B cell (primary cell): ENCODE data around the gene ITSN2. TPM values are rescaled to one million over a fixed set of nuclear protein-coding genes. Genes with fewer than 3 reads are reported as not detected.

Source experiments
- ATAC-seq: fragments of 200-7000 bp; cut with Tn5 transposase; one replicate; pipeline ENCODE4 v1.10.0; 2021; ENCODE audit warnings: low read depth, mild to moderate bottlenecking, moderate number of reproducible peaks, moderate library complexity
- CTCF ChIA-PET: fragments of 350-600 bp; sonication (Branson Sonifier 250); formaldehyde crosslinking; loops from one replicate; lab custom pipeline; 2021; ENCODE audit warnings: antibody characterized with exemption, inconsistent platforms; lab: Charles Lee
- POLR2A ChIA-PET: fragments of 350-600 bp; sonication (Branson Sonifier 250); formaldehyde crosslinking; loops from one replicate; lab custom pipeline; 2021; ENCODE audit warnings: antibody characterized with exemption; lab: Charles Lee
- DNase-seq: peaks from one replicate; pipeline ENCODE4 v3.0.0; 2013
- H2AFZ ChIP-seq: 2 replicates; pipeline ENCODE4 v1.6.1; 2012; ENCODE audit warnings: mild to moderate bottlenecking, low read depth, low read length; ENCODE audit not compliant: insufficient read depth, poor library complexity, severe bottlenecking
- H3K27ac ChIP-seq, 2 donors: 1 replicate in 1 of 2; 2 replicates in 1 of 2; pipeline ENCODE4 v1.5.1; 2012 to 2013; ENCODE audit warnings: low read length in 2 of 2, mild to moderate bottlenecking in 2 of 2, moderate library complexity in 1 of 2
- H3K27me3 ChIP-seq, 4 experiments: fragments of 200-600 bp in 1 of 4; sonication (generic) in 1 of 4; replicated peaks in 1 of 4; 1 replicate in 2 of 4; 2 replicates in 2 of 4; pipeline versions ENCODE4 v1.6.1 to v1.7.0; 2013 to 2016; ENCODE audit warnings: low read length in 3 of 4, mild to moderate bottlenecking in 2 of 4, mixed read lengths in 1 of 4, moderate library complexity in 1 of 4; ENCODE audit not compliant: insufficient read depth in 4 of 4, control insufficient read depth in 3 of 4; ENCODE audit errors: control extremely low read depth in 1 of 4
- H3K36me3 ChIP-seq, 2 experiments: replicated peaks in 1 of 2; 1 replicate in 1 of 2; 2 replicates in 1 of 2; pipeline versions ENCODE4 v1.6.1 to v1.7.1; 2013; ENCODE audit warnings: low read length in 1 of 2; ENCODE audit not compliant: insufficient read depth in 2 of 2, control insufficient read depth in 1 of 2; ENCODE audit errors: control extremely low read depth in 1 of 2, extremely low read depth in 1 of 2
- H3K4me1 ChIP-seq, 2 donors: fragments of 200-600 bp in 1 of 2; sonication (generic) in 1 of 2; 1 replicate in 1 of 2; 2 replicates in 1 of 2; pipeline versions ENCODE4 v1.5.1 to v1.6.1; 2013 to 2017; ENCODE audit warnings: low read length in 2 of 2; ENCODE audit not compliant: control insufficient read depth in 2 of 2, insufficient read depth in 2 of 2
- H3K4me2 ChIP-seq: replicated peaks from 2 replicates; pipeline ENCODE3; 2012; ENCODE audit warnings: mild to moderate bottlenecking, low read depth, low read length; ENCODE audit not compliant: poor library complexity, severe bottlenecking
- H3K4me3 ChIP-seq, 5 experiments: fragments of 200-600 bp in 1 of 5; sonication (generic) in 1 of 5; 1 replicate in 3 of 5; 2 replicates in 2 of 5; pipeline versions ENCODE4 v1.5.1 to v1.7.0; 2011 to 2016; ENCODE audit warnings: low read length in 4 of 5, mild to moderate bottlenecking in 4 of 5, low read depth in 2 of 5, control low read depth in 1 of 5, moderate library complexity in 1 of 5; ENCODE audit not compliant: insufficient read depth in 1 of 5; ENCODE audit errors: control extremely low read depth in 1 of 5, extremely low read depth in 1 of 5
- H3K79me2 ChIP-seq: fragments of 200-600 bp; sonication (generic); one replicate; pipeline ENCODE4 v1.6.0; 2016; ENCODE audit warnings: low read length; ENCODE audit not compliant: control insufficient read depth, insufficient read depth
- H3K9ac ChIP-seq: fragments of 200-600 bp; sonication (generic); 2 replicates; pipeline ENCODE4 v1.6.1; 2017; ENCODE audit warnings: mild to moderate bottlenecking, low read length, moderate library complexity
- H3K9me3 ChIP-seq, 3 donors: one replicate each; pipeline versions ENCODE4 v1.6.1 to v1.7.1; 2013; ENCODE audit warnings: low read length in 2 of 3; ENCODE audit not compliant: control insufficient read depth in 2 of 3, insufficient read depth in 1 of 3; ENCODE audit errors: control extremely low read depth in 1 of 3
- H4K20me1 ChIP-seq: 2 replicates; pipeline ENCODE4 v1.6.0; 2012; ENCODE audit warnings: mild to moderate bottlenecking, low read length; ENCODE audit not compliant: insufficient read depth, control insufficient read depth, poor library complexity, severe bottlenecking
- H3K27ac Mint-ChIP-seq: one replicate; pipeline ENCODE4 v1.8.0; 2021; ENCODE audit warnings: mixed read lengths
- H3K27me3 Mint-ChIP-seq: one replicate; pipeline ENCODE4 v1.8.0; 2021; ENCODE audit warnings: mixed read lengths
- H3K4me1 Mint-ChIP-seq: one replicate; pipeline ENCODE4 v1.8.0; 2021; ENCODE audit warnings: mixed read lengths
- H3K4me3 Mint-ChIP-seq: one replicate; pipeline ENCODE4 v1.8.0; 2021; ENCODE audit warnings: mixed read lengths
- H3K9me3 Mint-ChIP-seq: one replicate; pipeline ENCODE4 v1.8.0; 2022; ENCODE audit warnings: mixed read lengths; ENCODE audit not compliant: insufficient read depth
- EZH2 ChIP-seq: IDR thresholded peaks from 2 replicates; pipeline ENCODE4 v1.6.1; 2012; ENCODE audit warnings: borderline replicate concordance, low read depth, mild to moderate bottlenecking, moderate library complexity, low read length; ENCODE audit not compliant: insufficient read depth, poor library complexity, severe bottlenecking
- WGBS: methylation state at CpG from one replicate; pipeline ENCODE4 v1.1.5; 2013; ENCODE audit warnings: missing lambda C conversion rate; ENCODE audit not compliant: insufficient coverage; 5-methylcytosine and 5-hydroxymethylcytosine counted together
- intact Hi-C: fragments of 100-400 bp; cut with micrococcal nuclease; formaldehyde crosslinking; loops from one replicate; pipeline ENCODE4 v1.10.0; 2022
- polyA plus RNA-seq: library from polyadenylated mRNA; depleted of rRNA; stranded (reverse); fragments of >200 nt; gene quantifications from 2 replicates; pipeline ENCODE4 v1.2.3, GENCODE V29; 2012
- total RNA-seq, 2 donors: library from RNA; stranded (reverse); fragments of 120-200 nt in 1 of 2; gene quantifications; 1 replicate in 1 of 2; 2 replicates in 1 of 2; pipeline versions ENCODE4 v1.2.3 to v1.2.4, GENCODE V29; 2013 to 2022
- TF ChIP-seq, protein P1 (sequence below): fragments of 200-600 bp; IDR thresholded peaks from one replicate; pipeline ENCODE4 v1.8.0; 2022; ENCODE audit warnings: antibody characterized with exemption, mild to moderate bottlenecking

The ITSN2 gene
- total and polyA plus RNA-seq, 2 donors (not counting 1 experiment from before 2014, with no cell fraction given), result 107 to 200 TPM

DNA sequence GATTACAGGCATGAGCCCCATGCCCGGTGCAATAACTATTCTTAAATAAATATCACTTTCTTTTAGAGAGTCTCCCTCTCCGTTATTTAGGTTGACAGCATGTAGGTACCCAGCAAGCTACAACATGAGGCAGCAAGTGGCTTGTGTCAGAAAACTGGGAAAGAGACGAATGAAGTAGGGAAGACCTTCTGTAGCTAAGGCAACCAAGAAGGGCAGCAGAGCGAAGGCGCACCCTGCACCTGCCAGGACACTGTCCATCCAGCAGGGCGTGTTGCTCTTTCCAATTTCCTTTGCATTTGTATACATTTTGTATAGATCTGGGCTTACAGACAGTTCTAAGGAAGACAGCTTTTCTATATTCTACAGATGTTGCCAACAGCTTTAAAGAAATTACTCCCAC lies 137.4 kb downstream of the ITSN2 start:
- no peak overlapping the region for H3K9ac ChIP-seq
- H2AFZ ChIP-seq, result no peak overlapping the region
- no peaks in the 10 kb centered on the region for H4K20me1 ChIP-seq
- no peaks in the 10 kb centered on the region for H3K9me3 ChIP-seq
- Mint-ChIP-seq H3K4me3 (no peak overlapping the region), H3K9me3 (no peaks in the 10 kb centered on the region), H3K4me1 (no peaks in the 10 kb centered on the region), H3K27me3 (no peaks in the 10 kb centered on the region), H3K27ac (no peak overlapping the region)
- peaks cover 4 to 55% of the 10 kb centered on the region in 2 experiments for H3K36me3 ChIP-seq
- H3K27ac ChIP-seq, result no peak overlapping the region
- H3K4me1 ChIP-seq, result no peaks in the 10 kb centered on the region
- no peak overlapping the region for H3K4me3 ChIP-seq
- TF ChIP-seq EZH2, result no peak
- TF ChIP-seq, protein P1, sequence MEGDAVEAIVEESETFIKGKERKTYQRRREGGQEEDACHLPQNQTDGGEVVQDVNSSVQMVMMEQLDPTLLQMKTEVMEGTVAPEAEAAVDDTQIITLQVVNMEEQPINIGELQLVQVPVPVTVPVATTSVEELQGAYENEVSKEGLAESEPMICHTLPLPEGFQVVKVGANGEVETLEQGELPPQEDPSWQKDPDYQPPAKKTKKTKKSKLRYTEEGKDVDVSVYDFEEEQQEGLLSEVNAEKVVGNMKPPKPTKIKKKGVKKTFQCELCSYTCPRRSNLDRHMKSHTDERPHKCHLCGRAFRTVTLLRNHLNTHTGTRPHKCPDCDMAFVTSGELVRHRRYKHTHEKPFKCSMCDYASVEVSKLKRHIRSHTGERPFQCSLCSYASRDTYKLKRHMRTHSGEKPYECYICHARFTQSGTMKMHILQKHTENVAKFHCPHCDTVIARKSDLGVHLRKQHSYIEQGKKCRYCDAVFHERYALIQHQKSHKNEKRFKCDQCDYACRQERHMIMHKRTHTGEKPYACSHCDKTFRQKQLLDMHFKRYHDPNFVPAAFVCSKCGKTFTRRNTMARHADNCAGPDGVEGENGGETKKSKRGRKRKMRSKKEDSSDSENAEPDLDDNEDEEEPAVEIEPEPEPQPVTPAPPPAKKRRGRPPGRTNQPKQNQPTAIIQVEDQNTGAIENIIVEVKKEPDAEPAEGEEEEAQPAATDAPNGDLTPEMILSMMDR, result no peak
- intact Hi-C loops, result no loop called here
- 100% methylated on average over 1 of the region's 6 CpGs for WGBS
- DNase-seq (no peak), ATAC-seq (no peak)
- ChIA-PET POLR2A (no interaction called here), CTCF (no interaction called here)
- H3K79me2 ChIP-seq, result no peaks in the 10 kb centered on the region
- no peaks in the 10 kb centered on the region for H3K27me3 ChIP-seq
- H3K4me2 ChIP-seq, result no peak overlapping the region

DNA sequence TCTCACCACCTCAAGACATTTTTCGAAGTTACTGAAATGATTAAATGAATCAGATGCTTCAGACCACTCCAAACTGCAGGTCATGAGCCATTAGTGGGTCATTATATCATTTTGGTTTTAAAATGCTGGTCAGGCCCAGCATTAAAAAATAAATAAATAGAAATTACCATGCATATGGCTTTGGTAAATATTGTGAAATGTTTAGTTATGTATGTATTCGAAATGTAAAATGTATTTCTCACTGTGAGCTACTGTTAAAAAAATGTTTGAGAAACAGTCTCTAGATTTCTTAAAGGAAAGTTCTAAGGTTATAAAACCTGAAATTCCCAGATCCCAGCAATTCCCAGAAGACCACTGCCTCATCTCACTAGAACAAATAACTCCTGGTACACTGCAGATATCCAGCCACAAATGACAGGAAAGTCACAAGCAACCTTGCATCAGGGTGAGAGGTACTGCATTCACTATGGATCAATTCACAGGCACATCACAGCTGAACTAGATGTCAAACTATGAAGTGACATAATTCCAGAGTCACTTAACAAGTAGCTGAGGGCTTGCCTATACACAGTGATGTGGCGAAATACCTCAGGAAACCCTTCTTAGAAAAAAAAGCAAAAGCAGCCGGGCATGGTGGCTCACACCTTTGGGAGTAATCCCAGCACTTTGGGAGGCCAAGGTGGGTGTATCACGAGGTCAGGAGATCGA lies 138.8 kb downstream of the ITSN2 start:
- ATAC-seq (no peak), DNase-seq (no peak)
- Mint-ChIP-seq H3K4me3 (no peak overlapping the region), H3K9me3 (no peaks in the 10 kb centered on the region), H3K4me1 (no peaks in the 10 kb centered on the region), H3K27me3 (no peaks in the 10 kb centered on the region), H3K27ac (no peak overlapping the region)
- Histone ChIP-seq H3K27ac (no peak overlapping the region), H3K9me3 (no peaks in the 10 kb centered on the region), H3K27me3 (no peaks in the 10 kb centered on the region), H3K36me3 (peaks cover 4 to 64% of the 10 kb centered on the region in 2 experiments), H3K79me2 (no peaks in the 10 kb centered on the region), H2AFZ (no peak overlapping the region), H3K4me1 (no peaks in the 10 kb centered on the region), H3K9ac (no peak overlapping the region), H3K4me3 (no peak overlapping the region), H3K4me2 (no peak overlapping the region), H4K20me1 (no peaks in the 10 kb centered on the region)
- POLR2A ChIA-PET, result no interaction called here
- WGBS, result 100% methylated on average over 1 of the region's 6 CpGs
- TF ChIP-seq, protein P1, result no peak
- TF ChIP-seq EZH2, result no peak
- CTCF ChIA-PET, result no interaction called here
- intact Hi-C loops, result no loop called here
